Measurements from ENCODE around the gene PEPD. TPM values are rescaled to one million over a fixed set of nuclear protein-coding genes. Genes with fewer than 3 reads are reported as not detected.
"Not testable (repeated sequence)": the region's sequence is repeated elsewhere in the genome, so short reads cannot be mapped to it uniquely, and the experiment has no call there.

PEPD gene
- total RNA-seq, 1 experiment from 2014 or later, result 50.9 TPM

- DNase-seq (ENCODE audit: low read depth), result no peak
These were observed 23.1 kb downstream of the PEPD start for GRCh38 chr19:33498391-33499000.

GRCh38 chr19:33497778-33498175 is 23.8 kb downstream of the PEPD start:
- no peak for DNase-seq (ENCODE audit: low read depth)

DNA sequence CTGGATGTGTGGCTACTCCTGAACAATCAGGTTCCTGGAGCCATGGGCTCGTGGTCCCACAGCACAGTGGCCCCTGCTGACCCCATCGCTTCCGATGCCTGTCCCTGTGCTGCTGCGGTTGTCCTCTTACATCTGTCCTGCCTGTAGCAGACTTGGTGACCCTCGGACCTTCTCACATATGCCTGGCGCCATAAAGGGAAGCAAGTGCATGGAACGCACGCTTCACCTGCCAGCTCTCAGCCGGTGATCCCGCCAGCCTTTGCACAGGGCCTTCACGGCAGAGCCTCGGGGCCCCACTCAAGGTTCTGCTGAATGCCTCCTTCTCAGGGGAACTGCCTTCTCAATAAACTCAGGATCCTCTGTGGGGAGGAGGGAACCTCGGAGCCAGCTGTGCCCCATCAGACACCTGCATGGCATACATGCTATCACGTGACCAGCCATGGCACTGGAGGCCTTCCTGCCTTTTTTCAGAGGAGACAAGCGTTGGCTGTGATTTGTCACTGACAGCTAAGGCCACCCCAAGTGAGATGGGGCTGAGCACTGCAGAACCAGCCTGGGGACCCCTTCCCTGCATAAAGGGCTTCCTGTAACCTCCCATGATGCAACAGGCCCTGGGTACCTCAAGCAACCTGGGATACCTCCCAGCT is 24.3 kb downstream of the PEPD start:
- DNase-seq (ENCODE audit: low read depth), result no peak

GRCh38 chr19:33496038-33496895 is 25.3 kb downstream of the PEPD start:
- DNase-seq (ENCODE audit: low read depth), result no peak

GRCh38 chr19:33493401-33494275 is 28.0 kb downstream of the PEPD start:
- DNase-seq (ENCODE audit: low read depth), result no peak

GRCh38 chr19:33492951-33493350 is 28.6 kb downstream of the PEPD start:
- DNase-seq (ENCODE audit: low read depth), result no peak

GRCh38 chr19:33492090-33492489 is 29.5 kb downstream of the PEPD start:
- no peak for DNase-seq (ENCODE audit: low read depth)

DNA sequence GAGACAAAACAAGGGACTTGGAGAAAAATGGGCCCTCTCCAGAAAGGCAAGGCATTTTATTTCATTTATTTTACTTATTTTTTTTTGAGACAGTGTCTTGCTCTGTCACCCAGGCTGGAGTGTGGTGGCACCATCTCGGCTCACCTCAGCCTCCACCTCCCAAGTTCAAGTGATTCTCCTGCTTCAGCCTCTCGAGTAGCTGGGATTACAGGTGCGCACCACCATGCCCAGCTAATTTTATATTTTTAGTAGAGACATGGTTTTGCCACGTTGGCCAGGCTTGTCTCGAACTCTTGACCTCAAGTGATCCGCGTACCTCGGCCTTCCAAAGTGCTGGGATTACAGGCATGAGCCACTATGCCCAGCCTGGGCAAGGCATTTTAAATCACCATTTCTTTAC is 31.0 kb downstream of the PEPD start:
- not testable (repeated sequence) for DNase-seq (ENCODE audit: low read depth)

- no peak for DNase-seq (ENCODE audit: low read depth)
These were observed 31.5 kb downstream of the PEPD start for GRCh38 chr19:33490041-33490451.

- no peak for DNase-seq (ENCODE audit: low read depth)
These were observed 32.8 kb downstream of the PEPD start for GRCh38 chr19:33488826-33489225.

- DNase-seq (ENCODE audit: low read depth), result no peak
These were observed 33.4 kb downstream of the PEPD start for GRCh38 chr19:33487901-33488800.

GRCh38 chr19:33486936-33487811 is 34.4 kb downstream of the PEPD start:
- no peak for DNase-seq (ENCODE audit: low read depth)

DNA sequence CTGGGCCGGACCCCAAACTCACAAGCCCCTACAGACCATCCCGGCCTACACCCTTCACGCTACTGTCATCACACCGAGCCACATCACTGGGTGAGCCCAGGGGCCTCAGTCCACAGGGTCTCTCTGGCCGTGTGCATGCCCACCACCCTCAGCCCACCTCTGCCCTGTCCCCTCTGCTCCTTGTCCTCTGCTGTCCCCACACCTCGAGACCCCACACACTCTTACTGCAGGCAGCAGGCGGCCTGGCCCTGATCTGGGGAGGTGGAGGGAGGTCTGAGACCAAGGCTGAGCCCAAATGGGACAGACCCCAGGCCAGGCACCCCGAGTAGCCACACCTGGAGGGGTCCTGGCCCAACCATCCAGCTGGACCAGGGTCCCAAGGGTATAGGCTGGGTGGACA is 35.2 kb downstream of the PEPD start:
- no peak for DNase-seq (ENCODE audit: low read depth)

GRCh38 chr19:33484226-33484774 is 37.3 kb downstream of the PEPD start:
- DNase-seq (ENCODE audit: low read depth), result no peak

- no peak for DNase-seq (ENCODE audit: low read depth)
These were observed 39.1 kb downstream of the PEPD start for GRCh38 chr19:33482476-33482875.

DNA sequence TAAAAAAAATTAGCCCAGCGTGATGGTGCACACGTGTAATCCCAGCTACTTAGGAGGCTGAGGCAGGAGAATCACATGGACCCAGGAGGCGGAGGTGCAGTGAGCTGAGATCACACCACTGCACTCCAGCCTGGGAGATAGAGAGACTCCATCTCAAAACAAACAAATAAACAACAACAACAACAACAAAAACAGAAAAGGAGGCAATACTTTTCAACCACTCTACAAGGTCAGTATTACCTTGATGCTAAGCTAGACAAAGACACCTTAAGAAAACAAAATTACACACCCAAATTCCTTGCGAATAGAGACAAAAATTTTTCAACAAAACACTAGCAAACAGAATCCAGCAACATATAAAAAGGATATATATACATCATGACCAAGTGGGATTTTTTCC is 39.7 kb downstream of the PEPD start:
- no peak for DNase-seq (ENCODE audit: low read depth)

- not testable (repeated sequence) for DNase-seq (ENCODE audit: low read depth)
These were observed 42.0 kb downstream of the PEPD start for GRCh38 chr19:33479570-33479969.

GRCh38 chr19:33477781-33478180 is 43.8 kb downstream of the PEPD start:
- no peak for DNase-seq (ENCODE audit: low read depth)

GRCh38 chr19:33476151-33476707 is 45.4 kb downstream of the PEPD start:
- no peak for DNase-seq (ENCODE audit: low read depth)
